IMR-90 (cell line): ENCODE measurements around the gene CTTN.

ENCODE experiments used
- BHLHE40 ChIP-seq: fragments of 150-350 bp; IDR thresholded peaks from 2 replicates; pipeline ENCODE4 v1.6.1; 2016; ENCODE audit warnings: mild to moderate bottlenecking, low read depth, low read length
- CTCF ChIP-seq: conservative IDR thresholded peaks from 2 replicates; pipeline ENCODE4 v1.5.1; 2012; ENCODE audit warnings: mild to moderate bottlenecking, low read depth, low read length, improper control_type of control experiment
- ELK1 ChIP-seq: fragments of 150-350 bp; IDR thresholded peaks from 2 replicates; pipeline ENCODE4 v1.6.1; 2016; ENCODE audit warnings: low read depth, mild to moderate bottlenecking, low read length, moderate library complexity, borderline replicate concordance
- POLR2A ChIP-seq: IDR thresholded peaks from 2 replicates; pipeline ENCODE4 v1.6.1; 2012; ENCODE audit warnings: mild to moderate bottlenecking, low read depth, low read length
- RCOR1 ChIP-seq: IDR thresholded peaks from 2 replicates; pipeline ENCODE4 v1.6.1; 2012; ENCODE audit warnings: mild to moderate bottlenecking, low read length, improper control_type of control experiment; ENCODE audit not compliant: insufficient replicate concordance
- USF2 ChIP-seq: fragments of 150-350 bp; IDR thresholded peaks from 2 replicates; pipeline ENCODE4 v1.6.1; 2017; ENCODE audit warnings: mild to moderate bottlenecking, antibody characterized with exemption, low read length, low read depth

GRCh38 chr11:70415191-70415590, 16.9 kb downstream of the CTTN start:
- peak; percentile 73 for TF ChIP-seq CTCF
- TF ChIP-seq ELK1, result no peak
- peak; percentile 61; the same call in 1 of the 2 replicates for TF ChIP-seq USF2
- no peak for TF ChIP-seq POLR2A
- TF ChIP-seq RCOR1, result peak; percentile 76
- TF ChIP-seq BHLHE40, result peak; percentile 63
